Ureter (tissue), 1 donor: Measurements from ENCODE around the gene ATP5MK. TPM values are rescaled to one million over a fixed set of nuclear protein-coding genes. Genes with fewer than 3 reads are reported as not detected.
A peak's percentile ranks its signal among the peaks of the same experiment; 100 is the strongest.
"Not testable (repeated sequence)": the region's sequence is repeated elsewhere in the genome, so short reads cannot be mapped to it uniquely, and the experiment has no call there.

Source experiments
- DNase-seq: peaks from one replicate; pipeline ENCODE4 v3.0.0-alpha.2; 2020; ENCODE audit warnings: low spot score
- total RNA-seq: library from RNA; stranded (reverse); gene quantifications from one replicate; pipeline ENCODE4 v1.2.4, GENCODE V29; 2023
- donor health status: DM: yes; HTN: yes; CAD: no.

The ATP5MK gene, protein sequence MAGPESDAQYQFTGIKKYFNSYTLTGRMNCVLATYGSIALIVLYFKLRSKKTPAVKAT
- 344 TPM for total RNA-seq

DNA sequence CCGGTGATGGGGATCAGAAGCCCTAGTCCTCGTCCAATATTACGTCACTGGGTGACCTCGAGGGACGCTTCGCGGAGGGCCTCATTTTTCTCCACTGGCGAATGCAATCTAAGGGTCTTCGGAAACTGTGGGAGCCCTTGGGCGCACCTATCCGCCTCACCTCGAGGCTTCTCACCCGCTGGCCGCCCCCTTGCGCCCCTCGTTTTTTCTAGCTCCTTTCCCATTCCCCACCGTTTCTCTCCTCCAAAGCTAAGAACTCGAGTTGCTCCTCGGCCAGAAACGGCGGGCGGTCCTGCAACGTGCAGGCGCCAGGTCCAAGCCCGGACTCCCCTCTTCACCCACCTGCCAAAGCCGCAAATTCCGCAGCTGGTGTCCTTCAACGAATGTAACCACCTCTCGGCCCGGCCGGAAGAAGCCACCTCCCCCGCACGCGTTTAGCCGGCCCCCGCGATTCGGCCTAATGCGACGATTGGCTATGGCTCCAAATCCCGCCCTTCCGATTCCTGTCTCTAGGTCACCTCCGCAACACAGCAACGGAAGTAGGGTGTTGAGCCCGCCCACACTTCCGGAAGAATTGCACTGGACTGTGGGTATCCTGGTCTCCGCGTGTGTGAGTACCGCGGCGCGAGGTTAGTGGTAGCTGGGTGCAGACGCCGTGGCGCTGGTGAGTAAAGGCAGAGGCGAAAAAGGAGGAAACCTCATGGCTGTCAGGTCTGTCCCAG is at the start of gene ATP5MK, which contains the start of gene PDCD11:
ATP5MK (minus strand) TSS at position 409 of the 722 bp plus-strand sequence. CDS start 4,018 bp downstream, outside the sequence.
PDCD11 (plus strand) TSS at position 560 of the 722 bp plus-strand sequence. CDS start 1,801 bp downstream, outside the sequence.
- peak; percentile 97 for DNase-seq

DNA sequence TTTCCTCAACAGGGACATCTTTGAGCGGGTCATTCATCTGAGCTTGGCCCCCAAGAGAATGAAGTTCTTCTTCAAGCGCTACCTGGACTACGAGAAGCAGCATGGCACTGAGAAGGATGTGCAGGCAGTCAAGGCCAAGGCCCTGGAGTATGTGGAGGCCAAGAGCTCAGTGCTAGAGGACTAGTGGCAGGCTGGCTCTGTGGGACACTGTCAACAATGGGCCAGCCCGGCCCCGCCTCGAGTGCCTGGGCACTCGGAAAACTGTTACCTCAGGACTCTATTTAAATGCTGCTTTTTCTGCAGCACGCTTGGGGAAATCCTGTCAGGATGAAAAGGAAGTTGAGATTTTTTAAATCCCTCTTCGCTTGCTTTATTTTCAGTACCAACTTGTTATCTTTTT is 49.1 kb upstream of the ATP5MK start:
- no peak for DNase-seq

DNA sequence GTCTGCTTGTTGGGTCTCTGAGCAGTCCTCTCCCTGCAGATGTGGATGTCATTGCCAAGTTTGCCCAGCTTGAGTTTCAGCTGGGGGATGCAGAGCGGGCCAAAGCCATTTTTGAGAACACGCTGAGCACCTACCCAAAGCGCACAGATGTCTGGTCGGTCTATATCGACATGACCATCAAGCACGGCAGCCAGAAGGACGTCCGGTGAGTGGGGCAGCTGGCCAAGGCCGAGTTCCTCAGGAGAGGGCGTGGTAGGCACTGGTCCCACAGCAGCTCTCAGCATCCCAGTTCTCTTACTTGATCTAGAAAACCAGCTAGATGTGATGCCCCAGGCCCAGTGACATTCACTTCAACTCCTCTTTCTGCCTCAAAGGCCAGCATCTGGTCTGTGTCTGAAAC is 48.2 kb upstream of the ATP5MK start:
- no peak for DNase-seq

DNA sequence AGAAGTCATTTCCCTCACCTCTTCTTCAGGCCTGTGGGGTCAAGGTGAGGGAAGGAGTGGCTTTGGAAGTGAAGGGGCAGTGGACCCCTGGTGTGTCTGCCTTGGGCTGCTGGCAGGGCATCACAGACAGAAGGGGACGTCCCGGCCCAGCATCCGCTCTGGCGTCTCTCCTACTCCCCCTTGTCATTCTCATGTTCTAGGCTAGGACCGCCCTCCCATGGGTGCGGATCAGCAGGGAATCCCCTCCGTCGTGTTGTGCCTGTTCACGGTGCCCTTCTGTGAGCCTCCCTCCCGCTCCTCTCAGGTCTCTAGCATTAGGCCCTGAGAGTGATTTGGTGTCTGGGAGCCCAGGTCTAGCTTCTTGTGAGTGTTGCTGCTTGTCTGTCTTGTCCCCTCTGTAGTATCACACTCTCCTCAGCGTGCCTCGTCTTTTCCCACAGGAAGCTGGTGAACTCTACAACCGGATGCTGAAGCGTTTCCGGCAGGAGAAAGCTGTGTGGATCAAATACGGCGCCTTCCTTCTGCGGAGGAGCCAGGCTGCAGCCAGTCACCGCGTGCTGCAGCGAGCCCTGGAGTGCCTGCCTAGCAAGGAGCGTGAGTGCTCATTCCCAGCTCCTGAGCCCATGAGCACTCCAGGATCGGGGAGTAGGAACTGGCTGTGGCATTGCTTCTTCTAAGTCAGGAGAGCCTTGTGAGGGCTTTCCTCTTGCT is 47.4 kb upstream of the ATP5MK start:
- no peak for DNase-seq

DNA sequence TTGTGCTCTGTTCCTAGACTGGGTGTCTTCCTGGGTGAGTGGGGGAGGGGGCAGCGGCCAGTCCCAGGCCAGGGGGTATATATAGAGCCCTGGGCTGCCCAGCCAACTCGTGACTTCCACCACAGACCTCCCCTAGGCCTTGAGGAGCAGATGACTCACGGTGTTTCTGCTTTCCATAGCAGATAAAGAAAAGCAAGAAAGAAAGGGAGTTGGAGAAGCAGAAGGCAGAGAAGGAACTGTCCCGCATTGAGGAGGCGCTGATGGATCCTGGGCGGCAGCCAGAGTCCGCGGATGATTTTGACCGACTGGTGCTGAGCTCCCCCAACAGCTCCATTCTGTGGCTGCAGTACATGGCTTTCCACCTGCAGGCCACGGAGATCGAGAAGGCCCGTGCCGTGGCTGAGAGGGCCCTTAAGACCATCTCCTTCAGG is 45.8 kb upstream of the ATP5MK start:
- DNase-seq: no peak

DNA sequence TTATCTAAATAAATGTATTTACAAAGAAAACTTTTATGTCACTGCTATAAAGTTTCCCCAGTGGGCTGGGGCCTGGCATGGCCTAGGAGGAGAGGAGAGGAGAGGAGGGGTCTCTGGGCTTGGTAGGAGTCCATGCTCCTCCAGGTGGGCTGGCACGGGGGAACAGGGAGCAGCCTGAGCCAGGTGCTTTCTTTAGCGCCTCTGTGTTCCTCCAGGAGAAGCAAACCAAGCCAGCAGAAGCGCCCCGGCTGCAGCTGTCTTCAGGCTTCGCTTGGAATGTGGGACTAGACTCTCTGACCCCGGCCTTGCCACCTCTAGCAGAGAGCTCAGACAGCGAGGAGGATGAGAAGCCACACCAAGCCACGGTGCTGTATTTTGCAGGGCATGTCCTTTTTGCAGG is 45.3 kb upstream of the ATP5MK start:
- DNase-seq: no peak

DNA sequence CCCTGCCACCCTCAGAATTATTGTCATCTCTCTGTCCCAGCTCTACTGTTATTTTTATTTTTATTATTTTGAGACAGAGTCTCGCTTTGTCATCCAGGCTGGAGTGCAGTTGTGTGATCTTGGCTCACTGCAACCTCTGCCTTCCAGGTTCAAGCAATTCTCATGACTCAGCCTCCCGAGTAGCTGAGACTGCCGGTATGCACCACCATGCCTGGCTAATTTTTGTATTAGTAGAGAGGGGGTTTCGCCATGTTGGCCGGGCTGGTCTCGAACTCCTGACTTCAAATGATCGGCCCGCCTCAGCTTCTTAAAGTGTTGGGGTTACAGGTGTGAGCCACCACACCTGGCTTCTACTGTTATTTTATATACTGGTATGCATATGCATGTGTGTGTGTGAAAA is 44.9 kb upstream of the ATP5MK start:
- DNase-seq: no peak

DNA sequence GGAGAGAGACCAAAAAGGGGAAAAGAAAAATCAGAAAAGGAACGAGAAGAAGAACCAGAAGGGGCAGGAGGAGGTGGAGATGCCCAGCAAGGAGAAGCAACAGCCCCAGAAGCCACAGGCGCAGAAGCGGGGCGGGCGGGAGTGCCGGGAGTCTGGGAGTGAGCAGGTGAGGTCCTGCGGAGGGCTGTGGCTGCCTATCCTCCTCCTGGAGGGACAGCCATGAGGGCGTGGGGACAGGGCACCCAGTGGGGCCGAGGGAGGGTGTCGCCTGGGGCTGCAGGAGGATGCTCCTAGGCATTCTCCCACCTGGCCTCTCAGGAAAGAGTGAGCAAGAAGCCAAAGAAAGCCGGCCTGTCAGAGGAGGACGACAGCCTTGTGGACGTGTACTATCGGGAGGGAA is 44.1 kb upstream of the ATP5MK start:
- no peak for DNase-seq

DNA sequence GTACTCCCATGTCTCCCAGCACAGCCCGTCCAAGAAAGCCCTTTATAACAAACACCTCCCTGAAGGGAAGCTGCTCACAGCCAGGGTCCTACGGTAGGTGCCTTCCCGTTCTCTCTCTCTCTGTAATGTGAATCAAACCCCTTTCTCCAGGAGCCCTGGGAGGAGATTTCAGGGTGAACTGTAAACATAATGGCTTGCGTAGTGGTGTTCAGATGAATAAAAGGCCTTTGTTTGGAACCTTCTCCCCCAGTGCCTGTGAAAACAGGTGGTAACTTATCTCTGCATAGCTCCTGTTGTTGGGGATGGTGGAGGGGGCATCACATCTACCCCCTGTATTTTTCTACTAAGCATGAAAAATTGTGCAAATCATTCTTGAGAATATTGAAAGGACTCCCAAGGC is 43.5 kb upstream of the ATP5MK start:
- DNase-seq: no peak

DNA sequence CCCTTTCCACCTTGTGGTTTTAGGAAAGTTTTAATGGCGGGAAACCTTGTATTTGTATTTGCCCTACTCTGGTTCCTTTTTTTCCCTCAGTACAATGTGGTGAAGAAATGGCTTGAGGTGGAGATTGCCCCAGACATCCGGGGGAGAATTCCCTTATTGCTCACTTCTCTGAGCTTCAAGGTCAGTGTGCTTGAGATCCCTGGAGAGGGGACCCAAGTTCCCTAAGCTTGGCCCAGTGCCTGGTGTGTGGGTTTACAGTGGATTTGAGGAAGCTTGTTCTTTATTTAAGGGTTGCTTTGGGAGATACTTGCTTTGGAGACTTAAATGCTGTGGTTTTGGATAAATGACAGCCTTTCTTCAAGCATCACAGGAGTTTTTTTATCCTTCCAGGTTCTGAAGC is 37.6 kb upstream of the ATP5MK start:
- no peak for DNase-seq

DNA sequence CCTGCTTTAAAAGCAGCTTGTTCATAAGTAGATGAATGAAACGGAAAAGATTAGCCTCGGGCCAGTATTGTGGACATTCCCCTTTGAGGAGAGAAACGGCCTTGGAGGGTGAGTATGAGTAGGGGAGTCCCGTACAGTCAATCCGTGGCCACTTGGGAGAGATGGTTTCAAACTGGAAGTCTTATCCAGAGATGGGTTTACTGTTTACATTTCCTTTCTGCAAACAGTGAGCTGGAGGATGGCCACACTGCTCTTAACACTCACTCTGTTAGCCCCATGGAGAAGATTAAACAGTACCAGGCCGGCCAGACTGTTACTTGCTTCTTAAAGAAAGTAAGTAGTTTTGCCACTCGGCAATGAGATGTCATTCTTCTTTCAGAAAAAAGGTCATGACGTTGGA is 35.6 kb upstream of the ATP5MK start:
- no peak for DNase-seq

DNA sequence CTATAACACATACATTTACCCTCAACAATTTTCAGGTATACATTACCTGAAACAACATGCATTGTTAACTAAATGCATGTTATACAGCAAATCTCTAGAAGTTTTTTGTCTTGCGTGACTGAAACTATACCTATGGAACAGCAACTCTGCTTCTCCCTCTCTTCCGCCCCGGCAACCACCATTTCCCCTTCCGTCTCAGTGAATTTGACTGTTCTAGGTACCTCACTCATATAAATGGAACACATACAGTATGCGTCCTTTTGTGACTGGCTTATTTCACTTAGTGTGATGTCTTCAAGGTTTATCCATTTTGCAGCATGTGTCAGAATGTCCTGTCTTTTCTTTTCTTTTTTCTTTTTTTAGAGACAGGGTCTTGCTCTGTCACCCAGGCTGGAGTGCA is 33.4 kb upstream of the ATP5MK start:
- no peak for DNase-seq

DNA sequence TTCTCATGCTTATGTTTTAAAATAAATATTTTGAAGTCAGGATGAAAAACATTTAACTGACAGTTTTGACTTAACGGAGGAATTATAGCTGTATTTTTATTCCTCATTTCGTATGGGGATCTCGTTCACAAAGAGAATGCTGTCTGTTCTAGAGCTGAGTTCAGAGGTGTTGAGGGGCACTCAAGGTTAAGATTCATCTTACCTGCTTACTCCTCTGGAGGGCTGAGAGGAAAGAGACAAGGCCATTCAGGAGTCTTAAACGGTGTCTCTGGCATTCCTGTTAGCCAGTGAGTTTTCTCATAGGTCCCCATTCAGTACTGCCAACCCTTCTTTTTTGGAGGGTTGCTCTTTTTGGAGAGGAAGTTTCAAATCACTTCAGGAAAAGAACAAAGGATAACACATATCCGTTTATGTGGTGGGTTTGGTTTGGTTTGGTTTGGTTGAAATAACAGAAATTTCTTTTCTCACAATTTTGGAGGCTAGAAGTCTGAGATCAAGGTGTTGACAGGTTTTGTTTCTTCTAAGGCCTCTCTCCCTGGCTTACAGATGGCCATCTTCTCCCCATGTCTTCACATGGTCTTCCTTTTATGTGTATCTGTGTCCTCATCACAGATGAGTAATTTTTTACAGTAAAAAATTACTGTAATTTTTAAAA is 32.8 kb upstream of the ATP5MK start:
- DNase-seq: no peak

DNA sequence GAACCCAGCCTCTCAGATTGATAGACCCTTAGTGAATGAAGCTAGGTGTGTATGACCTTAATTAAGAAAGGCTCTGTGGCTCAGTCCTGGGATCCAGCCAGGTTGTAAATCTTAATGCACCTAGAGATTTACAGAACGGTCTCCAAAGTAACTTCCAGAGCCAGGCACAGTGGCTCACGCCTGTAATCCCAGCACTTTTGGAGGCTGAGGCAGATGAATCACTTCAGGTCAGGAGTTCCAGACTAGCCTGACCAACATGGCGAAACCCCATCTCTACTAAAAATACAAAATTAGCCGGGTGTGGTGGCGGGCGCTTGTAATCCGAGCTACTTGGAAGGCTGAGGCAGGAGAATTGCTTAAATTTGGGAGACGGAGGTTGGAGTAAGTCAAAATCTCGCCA is 31.6 kb upstream of the ATP5MK start:
- DNase-seq: no peak

DNA sequence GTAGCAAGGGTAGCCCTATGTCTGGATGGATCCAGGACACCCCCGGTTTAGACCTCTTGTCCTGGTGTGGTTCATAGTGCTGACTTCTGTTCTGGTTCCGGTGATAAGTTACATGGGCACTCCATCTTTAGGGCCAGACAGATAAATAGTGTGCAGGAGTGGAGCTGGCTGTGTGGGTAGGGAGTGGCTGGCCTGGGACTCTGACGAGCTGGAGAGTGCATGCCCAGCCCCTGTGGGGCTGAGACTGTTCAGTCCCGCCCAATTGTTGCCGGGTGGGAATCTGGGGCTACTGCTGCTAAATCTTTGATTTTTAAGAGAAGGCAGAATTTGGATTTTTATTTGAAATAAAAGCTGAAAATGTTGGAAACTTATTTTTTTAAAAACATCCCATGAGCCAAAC is 27.5 kb upstream of the ATP5MK start:
- no peak for DNase-seq

DNA sequence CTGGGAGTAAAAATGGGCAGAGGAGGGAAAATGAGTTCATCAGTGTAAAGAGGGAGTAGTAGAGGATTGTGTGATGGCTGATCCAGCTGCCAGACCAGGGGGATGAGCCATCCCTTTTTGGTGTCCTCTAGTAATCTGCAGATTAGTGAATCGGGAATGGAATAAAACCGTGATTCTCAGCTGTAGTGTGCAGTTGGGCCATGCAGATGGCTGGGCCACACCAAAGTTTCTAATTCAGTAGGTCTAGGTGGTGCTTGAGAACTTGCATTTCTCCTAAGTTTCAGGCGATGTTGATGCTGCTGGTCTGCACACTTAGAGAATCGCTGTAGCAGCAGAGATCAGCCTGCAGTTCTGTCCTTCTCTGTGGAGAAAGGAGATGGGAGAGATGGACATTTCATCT is 22.8 kb upstream of the ATP5MK start:
- no peak for DNase-seq

DNA sequence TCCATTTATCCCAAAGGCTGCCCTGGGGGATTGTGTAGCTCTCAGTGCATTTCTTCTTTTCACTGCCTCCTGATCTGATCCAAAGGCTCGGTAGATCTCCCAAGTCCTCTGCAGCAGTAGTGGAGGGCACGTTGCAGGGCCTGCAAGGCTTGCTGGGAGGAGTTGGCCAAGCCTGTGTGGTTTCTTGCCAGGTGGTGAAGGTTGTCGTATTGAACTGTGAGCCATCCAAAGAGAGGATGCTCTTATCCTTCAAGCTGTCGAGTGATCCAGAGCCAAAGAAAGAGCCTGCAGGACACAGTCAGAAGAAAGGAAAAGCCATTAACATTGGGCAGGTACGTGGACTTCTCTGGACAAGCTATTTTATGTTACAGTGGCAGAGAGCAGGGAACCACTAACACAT is 21.3 kb upstream of the ATP5MK start:
- DNase-seq: no peak

DNA sequence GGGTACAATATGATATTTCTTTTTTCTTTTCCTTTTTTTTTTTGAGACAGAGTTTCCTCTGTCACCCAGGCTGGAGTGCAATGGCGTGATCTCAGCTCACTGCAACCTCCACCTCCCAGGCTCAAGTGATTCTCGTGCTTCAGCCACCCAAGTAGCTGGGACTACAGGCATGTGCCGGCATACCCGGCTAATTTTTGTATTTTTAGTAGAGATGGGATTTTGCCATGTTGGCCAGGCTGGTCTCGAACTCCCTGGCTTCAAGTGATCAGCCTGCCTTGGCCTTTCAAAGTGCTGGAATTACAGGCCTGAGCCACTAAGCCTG is 20.8 kb upstream of the ATP5MK start:
- not testable (repeated sequence) for DNase-seq

DNA sequence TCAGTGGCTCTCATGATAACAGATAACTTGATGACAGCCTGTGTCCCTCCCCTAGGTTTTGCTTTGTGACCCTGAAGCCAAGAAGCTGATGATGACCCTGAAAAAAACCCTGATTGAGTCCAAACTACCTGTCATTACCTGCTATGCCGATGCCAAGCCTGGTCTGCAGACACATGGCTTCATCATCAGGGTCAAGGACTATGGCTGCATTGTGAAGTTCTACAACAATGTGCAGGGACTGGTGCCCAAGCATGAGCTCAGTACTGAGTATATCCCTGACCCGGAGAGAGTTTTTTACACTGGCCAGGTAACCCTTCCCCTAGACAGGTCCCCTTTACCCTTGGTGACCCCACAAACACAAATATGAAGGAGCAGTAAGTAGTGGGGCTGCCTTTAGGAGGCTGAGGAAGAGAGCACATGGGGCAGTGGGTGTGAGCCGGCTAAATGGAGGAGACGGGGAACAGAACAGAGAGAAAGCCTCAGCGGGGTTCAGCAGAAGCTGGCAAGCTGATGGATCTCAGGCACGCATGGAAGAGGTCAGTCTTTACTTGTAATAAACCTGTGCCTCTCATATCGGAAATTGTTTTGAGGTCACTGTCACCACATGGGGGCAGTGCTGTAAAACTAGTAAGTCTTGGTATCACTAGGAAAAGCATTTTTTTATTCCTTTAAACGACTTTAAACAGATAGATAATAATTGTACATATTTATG is 20.3 kb upstream of the ATP5MK start:
- DNase-seq: peak; percentile 62

DNA sequence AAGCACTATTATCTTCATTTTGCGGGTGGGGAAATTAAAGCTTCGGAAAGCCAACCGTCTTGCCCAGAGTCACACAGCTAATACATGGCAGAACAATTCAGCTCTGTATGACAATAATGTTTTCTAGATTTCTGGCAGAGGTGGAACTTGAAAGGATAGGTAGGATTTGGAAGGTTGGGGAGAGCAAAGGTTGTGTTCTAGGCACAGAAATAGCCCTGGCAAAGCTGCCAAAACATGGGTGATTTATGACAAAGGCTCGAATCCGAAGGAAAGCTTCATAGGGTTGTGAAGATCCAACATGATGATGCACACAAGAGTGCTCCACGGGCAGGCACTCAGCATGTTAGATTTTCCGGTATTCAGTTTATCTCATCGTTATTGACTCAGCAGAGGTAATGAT is 19.3 kb upstream of the ATP5MK start:
- DNase-seq: no peak

DNA sequence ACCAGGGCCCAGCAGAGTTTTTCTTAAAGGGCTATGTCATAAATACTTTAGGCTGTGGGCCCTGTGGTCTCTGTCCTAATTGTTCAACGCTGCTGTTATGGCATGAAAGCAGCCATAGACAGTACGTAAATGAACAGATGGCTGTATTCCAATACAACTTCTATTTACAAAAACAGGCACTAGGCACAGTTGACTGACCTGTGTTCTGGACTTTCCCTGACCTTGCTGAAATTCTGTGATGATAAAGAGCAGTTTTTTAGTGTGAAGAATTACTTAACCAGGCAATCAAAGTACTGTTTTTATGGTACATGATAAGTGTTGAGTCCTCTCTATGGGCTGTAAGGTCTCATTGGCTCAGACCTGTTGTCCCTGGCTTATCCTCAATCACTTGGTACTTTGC is 17.3 kb upstream of the ATP5MK start:
- no peak for DNase-seq

DNA sequence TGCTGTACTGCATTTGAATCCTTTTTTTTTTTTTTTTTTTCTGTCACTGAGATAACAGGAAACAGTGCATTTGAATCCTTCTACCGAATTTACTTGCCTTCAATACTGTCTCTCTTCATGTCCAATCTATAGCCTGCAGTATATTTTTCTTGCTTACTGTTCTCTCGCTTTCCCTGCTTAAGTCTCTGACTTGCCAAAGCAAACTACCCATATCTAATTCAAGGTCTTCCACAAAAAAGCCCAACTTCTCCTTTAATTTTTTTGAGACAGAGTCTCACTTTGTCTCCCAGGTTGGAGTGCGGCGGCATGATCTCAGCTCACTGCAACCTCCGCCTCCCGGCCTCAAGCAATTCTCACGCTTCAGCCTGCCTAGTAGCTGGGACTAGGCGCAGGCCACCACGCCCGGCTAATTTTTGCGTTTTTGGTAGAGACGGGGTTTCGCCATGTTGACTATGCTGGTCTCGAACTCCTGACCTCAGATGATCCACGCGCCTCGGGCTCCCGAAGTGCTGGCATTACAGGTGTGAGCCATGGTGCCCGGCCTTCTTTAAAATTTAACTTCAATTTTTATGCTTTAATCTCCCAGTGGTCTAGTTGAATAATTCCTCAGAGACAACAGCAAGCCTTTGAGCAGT is 1.0 kb upstream of the ATP5MK start:
- no peak for DNase-seq
